Heart left ventricle (tissue), 16 donors: ENCODE data around the gene DPPA4. TPM values are rescaled to one million over a fixed set of nuclear protein-coding genes. Genes with fewer than 3 reads are reported as not detected.

ENCODE experiments used
- ATAC-seq, 4 donors: fragments of 200-7000 bp; cut with Tn5 transposase; one replicate each; pipeline ENCODE4 v1.9.1; 2020 to 2022; ENCODE audit warnings: moderate library complexity in 4 of 4, mild to moderate bottlenecking in 3 of 4, moderate number of reproducible peaks in 1 of 4
- DNase-seq, 5 donors: peaks; one replicate each; pipeline ENCODE4 v3.0.0-alpha.2; 2020
- H3K27ac ChIP-seq, 12 donors: fragments of 200-600 bp; sonication (generic) in 4 of 12; one replicate each; pipeline versions ENCODE4 v1.5.0 to v1.8.0; 2016 to 2022; ENCODE audit warnings: mild to moderate bottlenecking in 2 of 12
- H3K27me3 ChIP-seq, 9 donors: fragments of 200-600 bp; sonication (generic) in 2 of 9; one replicate each; pipeline versions ENCODE4 v1.5.1 to v1.8.0; 2016 to 2022; ENCODE audit warnings: mild to moderate bottlenecking in 3 of 9
- H3K36me3 ChIP-seq, 9 donors: fragments of 200-600 bp; sonication (generic) in 2 of 9; one replicate each; pipeline versions ENCODE4 v1.5.0 to v1.8.0; 2018 to 2022; ENCODE audit warnings: mild to moderate bottlenecking in 2 of 9
- H3K4me1 ChIP-seq, 12 donors: fragments of 200-600 bp; sonication (generic) in 4 of 12; one replicate each; pipeline versions ENCODE4 v1.5.0 to v1.8.0; 2016 to 2022; ENCODE audit warnings: mild to moderate bottlenecking in 3 of 12
- H3K4me3 ChIP-seq, 12 donors: fragments of 200-600 bp; sonication (generic) in 4 of 12; one replicate each; pipeline versions ENCODE4 v1.5.0 to v1.8.0; 2017 to 2022; ENCODE audit warnings: mild to moderate bottlenecking in 9 of 12, moderate library complexity in 4 of 12
- H3K9me3 ChIP-seq, 12 donors: fragments of 200-600 bp; sonication (generic) in 4 of 12; one replicate each; pipeline versions ENCODE4 v1.5.0 to v1.8.0; 2016 to 2022; ENCODE audit warnings: mild to moderate bottlenecking in 1 of 12
- CTCF ChIP-seq, 12 donors: fragments of 200-600 bp; sonication (generic) in 4 of 12; IDR thresholded peaks; one replicate each; pipeline versions ENCODE4 v1.5.0 to v1.8.0; 2018 to 2022; ENCODE audit warnings: antibody characterized with exemption in 12 of 12, mild to moderate bottlenecking in 5 of 12
- POLR2A ChIP-seq, 2 donors: fragments of 450-650 bp; IDR thresholded peaks; one replicate each; pipeline ENCODE4 v1.6.1; 2017; ENCODE audit warnings: antibody characterized with exemption in 2 of 2, mild to moderate bottlenecking in 2 of 2, moderate library complexity in 2 of 2
- WGBS, 4 donors: extraction: QIAGEN DNeasy Blood & Tissue Kit in 2 of 4; methylation state at CpG; one replicate each; pipeline versions ENCODE4 v1.1.5 to v1.1.7; 2013 to 2018; 5-methylcytosine and 5-hydroxymethylcytosine counted together
- intact Hi-C, 10 donors: fragments of 100-400 bp; cut with DNase I; formaldehyde crosslinking; loops; one replicate each; pipeline versions ENCODE4 v1.11.1 to v1.14.2; 2022
- polyA plus RNA-seq, 2 donors: library from polyadenylated mRNA; stranded (reverse); fragments of 200-250 nt; gene quantifications; one replicate each; pipeline ENCODE4 v1.2.3, GENCODE V29; 2013
- total RNA-seq, 9 donors: library from RNA; depleted of rRNA in 2 of 9; stranded (reverse); fragments of >200 nt in 2 of 9; fragmentation: NEBNext Ultra II Directional in 3 of 9; extraction: Animal tissue kit (Norgen Biotek cat#: 25700) in 3 of 9; gene quantifications; one replicate each; pipeline versions ENCODE4 v1.1.0 to v1.2.4, GENCODE V29; 2016 to 2023
- donor health status: ischemic (EF 13 %, LVEDD 7.1; RV severe dilation, severe dysfunction).
- donor health status: healthy with polysubstance abuse.
- donor health status: DM: no; HTN: yes; CAD: no.
- donor health status: DM: no; HTN: no; CAD: no.
- donor health status: ischemic (EF 25% LVEDD 6.9; RV normal size, moderate dysfunction).
- donor health status: ischemic (EF 25% LVEDD 5.7; RV mildly dilated, moderate dysfunction).
- donor health status: healthy.
- donor health status: DM: yes; HTN: yes; CAD: no.
- donor health status: ischemic (EF 35%, LVEDD 5.7; RV mildly dilated, moderate dysfunction).
- donor health status: nonischemic (EF 11% LVEDD 7.7; RV severe dilation, severe dysfunction).
- donor health status: DM: yes; HTN: yes; CAD: no.
- donor health status: PGD.
- donor health status: ischemic (EF 29% LVEDD 5.4; RV normal size, mild dysfunction).
- donor health status: nonischemic (EF 23%, LVEDD 6.1; RV moderate dilation, normal function).

The DPPA4 gene
- total and polyA plus RNA-seq, 11 donors: not detected

DNA sequence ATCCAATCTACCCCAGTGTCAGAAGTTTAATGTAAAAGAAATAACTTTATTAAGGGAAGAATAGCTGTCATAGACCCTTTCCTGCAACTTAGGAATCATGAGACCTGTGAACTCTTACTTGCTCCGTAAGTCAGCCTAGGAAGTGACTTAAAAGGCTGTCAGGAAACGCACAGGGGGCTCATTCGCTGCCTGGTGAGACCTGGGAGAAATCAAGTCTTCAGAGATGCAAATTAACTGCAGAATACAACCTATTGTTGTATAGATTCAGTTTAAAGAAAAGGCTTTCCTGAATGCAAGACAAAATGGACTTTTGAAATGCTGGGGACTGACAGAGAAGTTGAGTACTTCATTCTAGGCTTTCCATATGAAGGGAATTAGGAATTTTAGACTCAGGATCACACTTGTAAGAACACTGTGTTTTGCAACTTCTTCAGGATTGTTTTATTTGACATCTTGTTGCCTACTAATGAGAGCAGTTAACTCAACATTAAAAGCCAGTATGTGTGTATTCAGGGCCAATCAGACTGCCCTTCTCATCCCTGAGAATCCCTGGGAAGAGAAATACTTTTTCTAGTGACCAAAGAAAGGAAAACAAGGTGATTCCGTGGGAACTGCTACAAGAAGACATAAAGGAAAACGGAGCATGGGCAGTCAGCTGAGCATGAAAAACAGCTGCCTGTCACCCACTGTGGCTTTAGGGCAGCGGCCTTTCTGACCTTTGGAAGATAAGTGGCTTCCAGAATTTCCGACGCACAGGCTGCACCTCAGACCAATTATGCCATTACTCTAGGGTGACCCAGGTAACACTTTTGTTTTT is 18.5 kb upstream of the DPPA4 start:
- ATAC-seq: no peak
- Histone ChIP-seq H3K4me1 (no peaks in the 10 kb centered on the region), H3K27me3 (peaks cover 0 to 7% (median 0%) of the 10 kb centered on the region in 9 donors), H3K27ac (no peak overlapping the region), H3K9me3 (no peaks in the 10 kb centered on the region), H3K36me3 (no peaks in the 10 kb centered on the region), H3K4me3 (no peak overlapping the region)
- no peak for TF ChIP-seq CTCF (IDR thresholded peaks at IDR 0.05)
- intact Hi-C loops: no loop called here
- no peak for DNase-seq
- WGBS, 4 donors: 39 to 48% (median 45%) methylated on average over 8 of the region's 8 CpGs

DNA sequence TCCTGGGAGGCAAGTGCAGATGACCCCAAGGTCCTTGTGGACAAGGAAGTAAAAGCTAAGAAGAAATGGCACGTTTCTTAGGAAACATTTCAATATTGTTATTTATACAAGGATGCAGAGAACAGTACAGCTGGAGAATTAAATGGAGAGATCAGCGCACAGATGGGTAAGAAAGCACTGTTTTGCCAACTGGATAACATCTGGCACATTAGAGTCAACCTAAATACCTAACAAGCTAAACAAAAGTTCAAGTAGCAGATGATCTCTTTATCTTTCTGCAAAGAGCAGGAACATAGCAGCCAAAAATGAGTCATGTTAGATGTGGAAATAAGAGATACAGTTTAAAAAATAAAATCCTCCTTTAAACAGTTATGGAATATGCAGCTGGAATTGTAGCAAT is 15.7 kb upstream of the DPPA4 start:
- intact Hi-C loops: no loop called here
- no peaks in the 10 kb centered on the region for H3K4me1 ChIP-seq
- no peaks in the 10 kb centered on the region for H3K36me3 ChIP-seq
- no peaks in the 10 kb centered on the region for H3K9me3 ChIP-seq
- WGBS, 4 donors: 53 to 72% (median 62%) methylated on average over 2 of the region's 2 CpGs
- DNase-seq: no peak
- TF ChIP-seq POLR2A (IDR thresholded peaks at IDR 0.05) (no peak), CTCF (IDR thresholded peaks at IDR 0.05) (no peak)
- H3K27me3 ChIP-seq: peaks cover 0 to 7% (median 0%) of the 10 kb centered on the region in 9 donors
- ATAC-seq: no peak
- H3K27ac ChIP-seq: no peak overlapping the region
- no peak overlapping the region for H3K4me3 ChIP-seq

DNA sequence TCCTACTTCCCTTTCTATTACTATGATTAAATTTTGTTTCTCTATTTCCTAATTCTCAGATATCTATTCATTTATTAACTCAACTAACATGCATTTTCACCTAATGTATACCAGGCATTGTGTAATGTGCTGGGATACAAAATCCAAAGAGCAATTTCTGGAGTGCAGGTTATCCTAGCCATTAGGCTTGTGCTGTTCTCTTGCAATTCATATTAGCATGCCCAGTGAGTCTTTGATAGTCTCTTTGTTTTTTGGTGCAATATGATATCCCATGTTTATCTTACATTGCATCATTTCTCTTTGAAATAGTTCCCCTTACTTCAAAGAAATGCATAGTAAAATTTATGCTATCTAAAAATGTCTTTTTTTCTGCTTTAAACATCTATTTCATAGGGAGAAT is 13.9 kb upstream of the DPPA4 start:
- DNase-seq (no peak), ATAC-seq (no peak)
- TF ChIP-seq POLR2A (IDR thresholded peaks at IDR 0.05) (no peak), CTCF (IDR thresholded peaks at IDR 0.05) (no peak)
- H3K27me3 ChIP-seq: peaks cover 0 to 7% (median 0%) of the 10 kb centered on the region in 9 donors
- no peaks in the 10 kb centered on the region for H3K9me3 ChIP-seq
- H3K4me3 ChIP-seq: no peak overlapping the region
- H3K4me1 ChIP-seq: no peaks in the 10 kb centered on the region
- H3K36me3 ChIP-seq: no peaks in the 10 kb centered on the region
- H3K27ac ChIP-seq: no peak overlapping the region
- intact Hi-C loops: no loop called here

- H3K27ac ChIP-seq: no peak overlapping the region
These were observed 9.5 kb upstream of the DPPA4 start for GRCh38 chr3:109346770-109347295.

More at GRCh38 chr3:109346770-109347295, 9.5 kb upstream of the DPPA4 start:
- H3K36me3 ChIP-seq: no peaks in the 10 kb centered on the region
- intact Hi-C loops: no loop called here
- ATAC-seq (no peak), DNase-seq (no peak)
- no peaks in the 10 kb centered on the region for H3K27me3 ChIP-seq
- no peaks in the 10 kb centered on the region for H3K4me1 ChIP-seq
- 82 to 88% (median 84%) methylated on average over 3 of the region's 3 CpGs for WGBS, 4 donors
- no peak overlapping the region for H3K4me3 ChIP-seq
- no peaks in the 10 kb centered on the region for H3K9me3 ChIP-seq
- TF ChIP-seq CTCF (IDR thresholded peaks at IDR 0.05): no peak
- TF ChIP-seq POLR2A (IDR thresholded peaks at IDR 0.05): no peak
